OCI-LY1 (cell line): ENCODE measurements around the gene RGS5.

Experiments used
- EZH2 ChIP-seq: fragments of 200-600 bp; sonication (generic), shearing (Covaris generic); IDR thresholded peaks from 2 replicates; pipeline ENCODE4 v1.8.0; 2017; ENCODE audit warnings: borderline replicate concordance, mixed run types, mild to moderate bottlenecking, antibody characterized with exemption, low read length, moderate library complexity, mixed read lengths
- TF ChIP-seq, protein P1 (sequence below): fragments of 200-600 bp; sonication (generic), shearing (Covaris generic); IDR thresholded peaks from 2 replicates; pipeline ENCODE4 v1.5.1; 2017; ENCODE audit warnings: mild to moderate bottlenecking, antibody characterized with exemption, low read length, moderate library complexity, mixed read lengths

DNA sequence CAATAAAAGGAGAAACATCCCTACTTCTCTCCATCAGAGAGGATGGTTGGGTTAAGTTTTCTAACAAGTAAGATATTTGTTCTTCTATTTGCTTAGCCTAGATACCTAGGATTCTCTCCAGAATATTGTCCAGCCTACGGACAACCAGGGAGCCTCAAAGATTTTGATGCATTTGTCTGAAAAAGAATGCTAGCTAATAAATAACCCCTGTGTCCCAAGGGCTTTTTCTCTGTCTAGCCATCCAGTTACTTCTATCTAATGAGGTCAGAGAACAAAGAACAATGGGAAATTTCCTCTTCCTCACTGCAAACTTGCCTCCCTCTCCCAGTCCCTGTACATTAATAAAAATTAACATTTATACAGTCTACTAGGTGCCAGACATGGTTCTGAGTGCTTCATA, 810 bp downstream of the RGS5 start:
- TF ChIP-seq EZH2, result no peak
- TF ChIP-seq, protein P1, sequence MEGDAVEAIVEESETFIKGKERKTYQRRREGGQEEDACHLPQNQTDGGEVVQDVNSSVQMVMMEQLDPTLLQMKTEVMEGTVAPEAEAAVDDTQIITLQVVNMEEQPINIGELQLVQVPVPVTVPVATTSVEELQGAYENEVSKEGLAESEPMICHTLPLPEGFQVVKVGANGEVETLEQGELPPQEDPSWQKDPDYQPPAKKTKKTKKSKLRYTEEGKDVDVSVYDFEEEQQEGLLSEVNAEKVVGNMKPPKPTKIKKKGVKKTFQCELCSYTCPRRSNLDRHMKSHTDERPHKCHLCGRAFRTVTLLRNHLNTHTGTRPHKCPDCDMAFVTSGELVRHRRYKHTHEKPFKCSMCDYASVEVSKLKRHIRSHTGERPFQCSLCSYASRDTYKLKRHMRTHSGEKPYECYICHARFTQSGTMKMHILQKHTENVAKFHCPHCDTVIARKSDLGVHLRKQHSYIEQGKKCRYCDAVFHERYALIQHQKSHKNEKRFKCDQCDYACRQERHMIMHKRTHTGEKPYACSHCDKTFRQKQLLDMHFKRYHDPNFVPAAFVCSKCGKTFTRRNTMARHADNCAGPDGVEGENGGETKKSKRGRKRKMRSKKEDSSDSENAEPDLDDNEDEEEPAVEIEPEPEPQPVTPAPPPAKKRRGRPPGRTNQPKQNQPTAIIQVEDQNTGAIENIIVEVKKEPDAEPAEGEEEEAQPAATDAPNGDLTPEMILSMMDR, result no peak
